NCI-H2196 treated with DMSO at 0.1 percent for 48 hours (cell line): ENCODE results near the gene AMHR2.

ENCODE experiments used
- DNase-seq: peaks from one replicate; lab custom pipeline; 2025; ENCODE audit not compliant: unreplicated experiment; lab: John Stamatoyannopoulos, UW

AMHR2 gene

DNA sequence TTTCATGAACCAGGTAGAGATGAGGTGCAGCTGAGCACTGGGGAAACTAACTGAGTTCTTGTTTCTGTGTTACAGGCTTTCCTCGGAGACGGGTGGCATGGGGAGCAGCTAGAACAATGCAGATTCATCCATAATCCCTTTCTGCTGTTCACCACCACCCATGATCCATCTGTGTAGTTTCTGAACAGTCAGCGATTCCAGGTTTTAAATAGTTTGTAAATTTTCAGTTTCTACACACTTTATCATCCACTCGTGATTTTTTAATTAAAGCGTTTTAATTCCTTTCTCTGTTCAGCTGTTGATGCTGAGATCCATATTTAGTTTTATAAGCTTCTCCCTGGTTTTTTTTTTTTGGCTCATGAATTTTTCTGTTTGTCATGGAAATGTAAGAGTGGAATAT, 55.7 kb downstream of the AMHR2 start:
- no peak for DNase-seq

DNA sequence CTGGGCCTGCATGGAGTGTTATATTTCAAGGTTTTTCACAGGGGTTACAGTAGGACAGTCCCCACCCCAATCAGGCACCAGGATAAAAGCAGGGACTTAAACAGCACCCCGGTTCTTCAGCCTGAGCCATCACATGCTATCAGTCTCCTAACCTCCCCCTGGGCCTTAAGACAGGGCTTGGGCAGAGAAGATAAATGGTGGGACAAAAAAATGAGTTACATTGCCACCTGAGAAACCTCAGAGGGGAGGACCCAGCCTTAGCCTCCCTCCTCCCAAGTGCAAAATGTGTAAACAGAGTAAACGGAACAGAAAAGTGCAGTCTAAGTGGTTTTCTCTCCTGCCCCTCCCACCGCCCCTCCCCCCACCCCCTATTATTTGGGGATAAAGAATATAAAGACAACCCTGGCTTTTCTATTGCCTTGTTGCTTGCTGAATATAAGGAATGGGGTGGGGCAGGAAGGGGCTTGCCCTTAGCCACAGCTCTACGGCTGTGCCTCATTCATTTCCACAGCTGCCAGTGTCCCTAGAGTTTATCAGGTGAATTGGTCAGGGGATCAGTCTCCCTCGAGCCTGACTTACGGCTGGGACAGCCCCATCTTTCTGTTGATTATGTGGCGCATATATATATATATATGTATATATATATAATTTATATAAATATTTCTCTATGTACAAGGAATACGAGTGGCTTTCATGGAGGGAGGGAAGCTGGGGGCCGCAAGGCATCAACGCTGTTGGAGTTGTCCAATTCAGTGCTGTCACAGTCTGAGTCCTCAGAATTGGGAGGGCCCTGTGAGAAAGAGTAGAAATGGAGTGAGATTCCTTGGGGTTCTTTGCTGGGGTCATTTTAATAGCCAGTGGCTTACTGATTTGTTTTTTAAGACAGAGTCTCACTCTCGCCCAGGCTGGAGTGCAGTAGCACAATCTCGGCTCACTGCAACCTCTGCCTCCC, 57.1 kb downstream of the AMHR2 start:
- no peak for DNase-seq
